A673 (cell line): ENCODE results near the gene PTGER4.

Experiments
- EZH2 ChIP-seq: fragments of 200-600 bp; sonication (generic); IDR thresholded peaks from 2 replicates; pipeline ENCODE4 v1.6.1; 2017; ENCODE audit warnings: borderline replicate concordance, low read depth, mild to moderate bottlenecking, mixed read lengths, antibody characterized with exemption, low read length; ENCODE audit not compliant: poor library complexity, severe bottlenecking
- TF ChIP-seq, protein P1 (sequence below): fragments of 300-800, 200-600 bp; sonication (generic); conservative IDR thresholded peaks from 2 replicates; pipeline ENCODE4 v1.5.1; 2017; ENCODE audit warnings: low read depth, mild to moderate bottlenecking, antibody characterized with exemption, low read length, moderate library complexity, mixed read lengths

GRCh38 chr5:40733434-40733833 lies 53.7 kb downstream of the PTGER4 start:
- TF ChIP-seq, protein P1, sequence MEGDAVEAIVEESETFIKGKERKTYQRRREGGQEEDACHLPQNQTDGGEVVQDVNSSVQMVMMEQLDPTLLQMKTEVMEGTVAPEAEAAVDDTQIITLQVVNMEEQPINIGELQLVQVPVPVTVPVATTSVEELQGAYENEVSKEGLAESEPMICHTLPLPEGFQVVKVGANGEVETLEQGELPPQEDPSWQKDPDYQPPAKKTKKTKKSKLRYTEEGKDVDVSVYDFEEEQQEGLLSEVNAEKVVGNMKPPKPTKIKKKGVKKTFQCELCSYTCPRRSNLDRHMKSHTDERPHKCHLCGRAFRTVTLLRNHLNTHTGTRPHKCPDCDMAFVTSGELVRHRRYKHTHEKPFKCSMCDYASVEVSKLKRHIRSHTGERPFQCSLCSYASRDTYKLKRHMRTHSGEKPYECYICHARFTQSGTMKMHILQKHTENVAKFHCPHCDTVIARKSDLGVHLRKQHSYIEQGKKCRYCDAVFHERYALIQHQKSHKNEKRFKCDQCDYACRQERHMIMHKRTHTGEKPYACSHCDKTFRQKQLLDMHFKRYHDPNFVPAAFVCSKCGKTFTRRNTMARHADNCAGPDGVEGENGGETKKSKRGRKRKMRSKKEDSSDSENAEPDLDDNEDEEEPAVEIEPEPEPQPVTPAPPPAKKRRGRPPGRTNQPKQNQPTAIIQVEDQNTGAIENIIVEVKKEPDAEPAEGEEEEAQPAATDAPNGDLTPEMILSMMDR = no peak
- no peak for TF ChIP-seq EZH2
